IMR-90 (cell line): ENCODE data around the gene GSTA2. TPM values are rescaled to one million over a fixed set of nuclear protein-coding genes. Genes with fewer than 3 reads are reported as not detected.
"Not testable (repeated sequence)": the region's sequence is repeated elsewhere in the genome, so short reads cannot be mapped to it uniquely, and the experiment has no call there.

Experiments
- ATAC-seq: fragments of 200-7000 bp; cut with Tn5 transposase; 2 replicates; pipeline ENCODE4 v1.9.1; 2020; ENCODE audit warnings: low read depth, mild to moderate bottlenecking, moderate library complexity
- BruUV-seq: library from RNA; stranded (reverse); fragments of 400-500 nt; replicated peaks from 2 replicates; lab custom pipeline; 2021; lab: Mats Ljungman, UMichigan
- CTCF ChIA-PET: fragments of 300-600 bp; formaldehyde crosslinking; extraction: SDS; loops from one replicate; lab custom pipeline; 2021; ENCODE audit warnings: antibody characterized with exemption; lab: Yijun Ruan, JAX
- POLR2A ChIA-PET: fragments of 300-600 bp; sonication (Branson Sonifier 250); formaldehyde crosslinking; loops from one replicate; lab custom pipeline; 2022; ENCODE audit warnings: antibody characterized with exemption; ENCODE audit not compliant: unreplicated experiment; lab: Charles Lee
- DNase-seq: peaks from one replicate; pipeline ENCODE4 v3.0.0; 2013
- H2AFZ ChIP-seq: replicated peaks from 2 replicates; pipeline ENCODE3; 2013; ENCODE audit warnings: low read length, mild to moderate bottlenecking; ENCODE audit not compliant: poor library complexity
- H2AK5ac ChIP-seq: 2 replicates; pipeline ENCODE4 v1.6.1; 2013; ENCODE audit warnings: low read depth, low read length, inconsistent platforms
- H2AK9ac ChIP-seq: replicated peaks from 2 replicates; pipeline ENCODE3; 2013; ENCODE audit warnings: mild to moderate bottlenecking, low read depth, low read length, moderate library complexity; ENCODE audit not compliant: poor library complexity
- H2BK120ac ChIP-seq: 2 replicates; pipeline ENCODE4 v1.6.1; 2013; ENCODE audit warnings: low read depth, low read length, inconsistent platforms
- H2BK15ac ChIP-seq: 3 replicates; pipeline ENCODE4 v1.6.1; 2013; ENCODE audit warnings: low read depth, low read length, inconsistent platforms
- H2BK20ac ChIP-seq: 2 replicates; pipeline ENCODE4 v1.6.1; 2013; ENCODE audit warnings: low read depth, mild to moderate bottlenecking, inconsistent platforms, low read length, moderate library complexity
- H2BK5ac ChIP-seq: 2 replicates; pipeline ENCODE4 v1.6.1; 2013; ENCODE audit warnings: mild to moderate bottlenecking, low read depth, low read length, inconsistent platforms; ENCODE audit not compliant: poor library complexity, severe bottlenecking
- H3K14ac ChIP-seq: replicated peaks from 2 replicates; pipeline ENCODE4 v1.6.1; 2013; ENCODE audit warnings: low read depth, low read length, inconsistent platforms
- H3K18ac ChIP-seq: 2 replicates; pipeline ENCODE4 v1.6.1; 2013; ENCODE audit warnings: low read depth, low read length, control low read depth
- H3K23ac ChIP-seq: 2 replicates; pipeline ENCODE4 v1.6.1; 2013; ENCODE audit warnings: low read depth, low read length, inconsistent platforms
- H3K27ac ChIP-seq: 2 replicates; pipeline ENCODE4 v1.5.1; 2013; ENCODE audit warnings: mild to moderate bottlenecking, control low read depth, low read length; ENCODE audit not compliant: insufficient read depth
- H3K27me3 ChIP-seq: 2 replicates; pipeline ENCODE4 v1.6.1; 2013; ENCODE audit warnings: low read length; ENCODE audit not compliant: control insufficient read depth, insufficient read depth
- H3K36me3 ChIP-seq: 2 replicates; pipeline ENCODE4 v1.6.1; 2013; ENCODE audit warnings: low read length, mixed read lengths; ENCODE audit not compliant: control insufficient read depth, insufficient read depth
- H3K4ac ChIP-seq: 2 replicates; pipeline ENCODE4 v1.6.1; 2013; ENCODE audit warnings: low read depth, low read length, inconsistent platforms
- H3K4me1 ChIP-seq: 2 replicates; pipeline ENCODE4 v1.6.1; 2013; ENCODE audit warnings: low read length, mixed read lengths; ENCODE audit not compliant: control insufficient read depth, insufficient read depth
- H3K4me2 ChIP-seq: 2 replicates; pipeline ENCODE4 v1.6.1; 2013; ENCODE audit warnings: low read depth, mild to moderate bottlenecking, control low read depth, low read length, moderate library complexity
- H3K4me3 ChIP-seq: 2 replicates; pipeline ENCODE4 v1.5.1; 2013; ENCODE audit warnings: low read depth, mild to moderate bottlenecking, control low read depth, low read length, moderate library complexity; ENCODE audit not compliant: insufficient read depth
- H3K56ac ChIP-seq: 2 replicates; pipeline ENCODE4 v1.6.1; 2013; ENCODE audit warnings: low read length, inconsistent platforms; ENCODE audit not compliant: insufficient read depth; ENCODE audit errors: extremely low read depth
- H3K79me1 ChIP-seq, 2 experiments: 2 replicates each; pipeline ENCODE4 v1.6.1; 2013; ENCODE audit warnings: low read length in 2 of 2, inconsistent platforms in 1 of 2, low read depth in 1 of 2
- H3K9ac ChIP-seq: 2 replicates; pipeline ENCODE4 v1.6.1; 2013; ENCODE audit warnings: low read depth, low read length, control low read depth
- H3K9me1 ChIP-seq: 2 replicates; pipeline ENCODE4 v1.6.1; 2013; ENCODE audit warnings: low read length, inconsistent platforms; ENCODE audit not compliant: insufficient read depth
- H3K9me3 ChIP-seq: 2 replicates; pipeline ENCODE4 v1.6.1; 2013; ENCODE audit warnings: low read length; ENCODE audit not compliant: control insufficient read depth, insufficient read depth
- H4K20me1 ChIP-seq: 2 replicates; pipeline ENCODE4 v1.6.1; 2013; ENCODE audit warnings: low read length, inconsistent platforms; ENCODE audit not compliant: insufficient read depth
- H4K5ac ChIP-seq: 2 replicates; pipeline ENCODE4 v1.6.1; 2013; ENCODE audit warnings: mild to moderate bottlenecking, low read depth, low read length, control low read depth
- H4K8ac ChIP-seq, 2 experiments: 2 replicates each; pipeline ENCODE4 v1.6.1; 2013; ENCODE audit warnings: low read depth in 2 of 2, low read length in 2 of 2, control low read depth in 1 of 2, inconsistent platforms in 1 of 2
- H4K91ac ChIP-seq: 2 replicates; pipeline ENCODE4 v1.6.1; 2013; ENCODE audit warnings: low read depth, low read length, inconsistent platforms; ENCODE audit not compliant: insufficient read depth
- WGBS, 2 experiments: methylation state at CpG; one replicate each; pipeline versions ENCODE4 v1.1.5 to v1.1.7; 2013; ENCODE audit warnings: missing lambda C conversion rate in 2 of 2; ENCODE audit not compliant: insufficient read length in 1 of 2; ENCODE audit errors: extremely low coverage in 2 of 2; 5-methylcytosine and 5-hydroxymethylcytosine counted together
- dilution Hi-C: fragments of 300-500 bp; cut with HindIII; formaldehyde crosslinking; loops from one replicate; pipeline ENCODE4 v1.14.3; 2018; ENCODE audit warnings: low sequenced_read_pairs; ENCODE audit not compliant: unreplicated experiment
- in situ Hi-C: fragments of 300-500 bp; cut with MboI; formaldehyde crosslinking; loops from 3 replicates; pipeline ENCODE4 v1.14.3; 2019; ENCODE audit warnings: low sequenced_read_pairs, inconsistent platforms, mixed read lengths
- intact Hi-C: fragments of 100-400 bp; cut with micrococcal nuclease; formaldehyde crosslinking; loops from 2 replicates; pipeline ENCODE4 v1.10.0; 2022
- polyA plus RNA-seq, 3 experiments: library from polyadenylated mRNA; depleted of rRNA; stranded (reverse); fragments of >200 nt; gene quantifications; 2 replicates each; pipeline ENCODE4 v1.2.3, GENCODE V29; 2012; ENCODE audit warnings: low replicate concordance in 1 of 3
- total RNA-seq: library from RNA; depleted of rRNA; stranded (reverse); fragments of >200 nt; gene quantifications from 2 replicates; pipeline ENCODE4 v1.2.3, GENCODE V29; 2012

The GSTA2 gene
- total and polyA plus RNA-seq, 2 of the 4 experiments (the other 2 are of a cell fraction) = not detected

DNA sequence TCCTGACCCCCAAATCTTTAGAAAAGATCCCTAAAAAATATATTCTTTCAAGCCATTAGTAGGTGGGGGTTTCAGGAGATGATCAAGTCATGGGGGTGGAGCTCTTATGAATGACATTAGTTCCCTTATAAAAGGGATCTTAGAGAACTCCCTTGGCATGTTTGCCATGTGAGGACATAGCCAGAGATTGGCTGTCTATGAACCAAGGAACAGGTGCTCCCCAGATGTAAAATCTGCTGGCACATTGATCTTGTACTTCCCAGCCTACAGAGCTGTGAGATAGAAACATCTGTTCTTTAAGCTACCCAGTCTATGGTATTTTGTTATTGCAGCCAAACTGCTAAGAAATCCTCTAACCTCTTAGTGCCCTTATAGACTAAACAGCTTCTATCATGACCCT lies 4.4 kb upstream of the GSTA2 start:
- H3K4me2 ChIP-seq, H3K4ac ChIP-seq, DNase-seq, H3K27me3 ChIP-seq, H3K9me1 ChIP-seq, H2BK20ac ChIP-seq, H2AFZ ChIP-seq, H2AK5ac ChIP-seq, in situ Hi-C loops, H3K4me3 ChIP-seq, H4K8ac ChIP-seq, H3K18ac ChIP-seq, H3K56ac ChIP-seq, H3K27ac ChIP-seq, H3K23ac ChIP-seq, ATAC-seq, H2BK120ac ChIP-seq, H4K5ac ChIP-seq, CTCF ChIA-PET, H3K9ac ChIP-seq, H3K79me1 ChIP-seq, H2AK9ac ChIP-seq, intact Hi-C loops, H2BK15ac ChIP-seq, H4K20me1 ChIP-seq, dilution Hi-C loops, BruUV-seq, H3K36me3 ChIP-seq, H3K9me3 ChIP-seq, H2BK5ac ChIP-seq, H3K4me1 ChIP-seq, POLR2A ChIA-PET, H3K14ac ChIP-seq, H4K91ac ChIP-seq: not testable (repeated sequence)

DNA sequence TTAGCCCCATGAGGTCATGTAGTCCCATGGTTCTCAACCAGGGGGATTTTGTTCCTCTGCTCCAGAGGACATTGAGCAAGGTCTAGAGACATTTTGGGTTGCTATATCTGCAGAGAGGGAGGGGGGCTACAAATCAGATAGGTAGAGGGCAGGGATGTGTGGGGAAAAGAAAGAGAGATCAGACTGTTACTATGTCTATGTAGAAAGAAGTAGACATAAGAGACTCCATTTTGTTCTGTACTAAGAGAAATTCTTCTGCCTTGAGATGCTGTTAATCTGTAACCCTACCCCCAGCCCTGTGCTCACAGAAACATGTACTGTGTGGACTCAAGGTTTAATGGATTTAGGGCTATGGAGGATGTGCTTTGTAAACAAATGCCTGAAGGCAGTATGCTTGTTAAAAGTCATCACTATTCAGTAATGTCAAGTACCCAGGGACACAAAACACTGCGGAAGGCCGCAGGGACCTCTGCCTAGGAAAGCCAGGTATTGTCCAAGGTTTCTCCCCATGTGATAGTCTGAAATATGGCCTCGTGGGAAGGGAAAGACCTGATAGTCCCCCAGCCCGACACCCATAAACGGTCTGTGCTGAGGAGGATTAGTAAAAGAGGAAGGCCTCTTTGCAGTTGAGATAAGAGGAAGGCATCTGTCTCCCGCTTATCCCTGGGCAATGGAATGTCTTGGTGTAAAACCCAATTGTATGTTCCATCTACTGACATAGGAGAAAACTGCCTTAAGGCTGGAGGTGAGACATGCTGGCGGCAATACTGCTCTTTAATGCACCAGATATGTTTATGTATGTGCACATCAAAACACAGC lies 1.4 kb downstream of the GSTA2 start:
- DNase-seq, H2AK5ac ChIP-seq, H3K36me3 ChIP-seq, H3K23ac ChIP-seq, H3K9me1 ChIP-seq, H4K91ac ChIP-seq, H2BK120ac ChIP-seq, intact Hi-C loops, H3K4me3 ChIP-seq, H3K79me1 ChIP-seq, H3K27me3 ChIP-seq, H3K18ac ChIP-seq, in situ Hi-C loops, ATAC-seq, BruUV-seq, H4K8ac ChIP-seq, H3K14ac ChIP-seq, H3K4ac ChIP-seq, H3K4me1 ChIP-seq, H4K20me1 ChIP-seq, H2AFZ ChIP-seq, H3K4me2 ChIP-seq, H3K9me3 ChIP-seq, H2BK15ac ChIP-seq, H3K56ac ChIP-seq, CTCF ChIA-PET, H3K9ac ChIP-seq, H2BK5ac ChIP-seq, POLR2A ChIA-PET, H2BK20ac ChIP-seq, H2AK9ac ChIP-seq, H4K5ac ChIP-seq, H3K27ac ChIP-seq, dilution Hi-C loops: not testable (repeated sequence)
- no CpG with 5 or more reads among the region's 7 CpGs for WGBS, 2 experiments
